GM12878 (cell line): ENCODE data around the gene MITF. TPM values are rescaled to one million over a fixed set of nuclear protein-coding genes. Genes with fewer than 3 reads are reported as not detected.
A peak's percentile ranks its signal among the peaks of the same experiment; 100 is the strongest.

Experiments
- ATAC-seq: fragments of 200-7000 bp; cut with Tn5 transposase; 3 replicates; pipeline ENCODE4 v1.9.1; 2020; ENCODE audit warnings: mild to moderate bottlenecking, moderate library complexity
- Bru-seq: library from RNA; stranded (reverse); fragments of 400-500 nt; gene quantifications from one replicate; lab custom pipeline; 2021; lab: Mats Ljungman, UMichigan
- BruChase-seq, 2 experiments: library from RNA; stranded (reverse); fragments of 400-500 nt; gene quantifications; one replicate each; lab custom pipeline; 2021; lab: Mats Ljungman, UMichigan
- BruUV-seq: library from RNA; stranded (reverse); fragments of 400-500 nt; replicated peaks from 2 replicates; lab custom pipeline; 2021; lab: Mats Ljungman, UMichigan
- CTCF ChIA-PET: fragments of 300-600 bp; sonication (Branson Sonifier 250); formaldehyde crosslinking; extraction: SDS; loops from one replicate; lab custom pipeline; 2021; ENCODE audit warnings: inconsistent platforms; lab: Yijun Ruan, JAX
- POLR2A ChIA-PET: fragments of 350-600 bp; formaldehyde crosslinking; extraction: SDS; loops from one replicate; lab custom pipeline; 2021; ENCODE audit warnings: inconsistent platforms; lab: Charles Lee
- RAD21 ChIA-PET: fragments of 300-600 bp; sonication (Branson Sonifier 250); formaldehyde crosslinking; loops from one replicate; lab custom pipeline; 2023; ENCODE audit warnings: antibody characterized with exemption; ENCODE audit not compliant: unreplicated experiment; lab: Charles Lee
- SMC1A ChIA-PET: fragments of 300-600 bp; sonication (Branson Sonifier 250); formaldehyde crosslinking; loops from one replicate; lab custom pipeline; 2023; ENCODE audit not compliant: unreplicated experiment, uncharacterized antibody; lab: Charles Lee
- DNase-seq: peaks from one replicate; pipeline ENCODE4 v3.0.0-alpha.2; 2011; ENCODE audit warnings: low read depth, low spot score
- FAIRE-seq: peaks from 3 replicates; lab custom pipeline; 2011; peaks lifted over from hg19 to GRCh38; lab: Jason Lieb, UNC
- H2AFZ ChIP-seq: 2 replicates; pipeline ENCODE4 v1.6.0; 2011; ENCODE audit warnings: low read depth, low read length, control low read depth; ENCODE audit not compliant: control insufficient read depth
- H3K27ac ChIP-seq: 2 replicates; pipeline ENCODE4 v1.5.1; 2011; ENCODE audit warnings: control low read depth; ENCODE audit not compliant: control insufficient read depth, insufficient read depth
- H3K27me3 ChIP-seq, 2 experiments: replicated peaks in 1 of 2; 2 replicates each; pipeline versions ENCODE4 v1.6.0 to v1.6.1; 2011; ENCODE audit warnings: low read length in 1 of 2; ENCODE audit not compliant: control insufficient read depth in 2 of 2, insufficient read depth in 2 of 2
- H3K36me3 ChIP-seq, 2 experiments: 2 replicates each; pipeline ENCODE4 v1.5.1; 2011; ENCODE audit warnings: low read length in 1 of 2; ENCODE audit not compliant: control insufficient read depth in 2 of 2, insufficient read depth in 2 of 2
- H3K4me1 ChIP-seq: 2 replicates; pipeline ENCODE4 v1.6.1; 2011; ENCODE audit warnings: mild to moderate bottlenecking, low read length, moderate library complexity, mixed read lengths; ENCODE audit not compliant: control insufficient read depth, insufficient read depth
- H3K4me2 ChIP-seq: 2 replicates; pipeline ENCODE4 v1.6.0; 2011; ENCODE audit warnings: control low read depth; ENCODE audit not compliant: control insufficient read depth, insufficient read depth
- H3K4me3 ChIP-seq: fragments of 200-600 bp; sonication (generic); 2 replicates; pipeline ENCODE4 v1.5.1; 2016
- H3K79me2 ChIP-seq: 2 replicates; pipeline ENCODE4 v1.6.0; 2011; ENCODE audit warnings: low read length; ENCODE audit not compliant: control insufficient read depth, insufficient read depth
- H3K9ac ChIP-seq: 2 replicates; pipeline ENCODE4 v1.8.0; 2011; ENCODE audit warnings: low read length, control low read depth, mixed read lengths; ENCODE audit not compliant: control insufficient read depth, insufficient read depth
- H3K9me3 ChIP-seq: replicated peaks from 3 replicates; pipeline ENCODE4 v1.5.1; 2011; ENCODE audit warnings: mild to moderate bottlenecking, low read length; ENCODE audit not compliant: control insufficient read depth, insufficient read depth
- H4K20me1 ChIP-seq: 2 replicates; pipeline ENCODE4 v1.6.0; 2011; ENCODE audit not compliant: control insufficient read depth, insufficient read depth
- BHLHE40 ChIP-seq, 2 experiments: fragments of 450-650 bp in 1 of 2; IDR thresholded peaks; 2 replicates each; pipeline ENCODE4 v1.6.1; 2011 to 2017; ENCODE audit warnings: low read depth in 2 of 2, borderline replicate concordance in 1 of 2, improper control_type of control experiment in 1 of 2, low read length in 1 of 2, mild to moderate bottlenecking in 1 of 2
- CREB1 ChIP-seq: IDR thresholded peaks from 2 replicates; pipeline ENCODE4 v1.6.1; 2012; ENCODE audit warnings: low read depth, mild to moderate bottlenecking, inconsistent platforms
- CREM ChIP-seq: IDR thresholded peaks from 2 replicates; pipeline ENCODE4 v1.6.1; 2014; ENCODE audit warnings: antibody characterized with exemption, low read depth
- HCFC1 ChIP-seq: fragments of 150-350 bp; IDR thresholded peaks from 2 replicates; pipeline ENCODE4 v1.6.1; 2014; ENCODE audit warnings: low read length
- IKZF1 ChIP-seq: fragments of 450-650 bp; conservative IDR thresholded peaks from 2 replicates; pipeline ENCODE4 v1.6.1; 2017; ENCODE audit warnings: antibody characterized with exemption, mild to moderate bottlenecking
- NFYB ChIP-seq: IDR thresholded peaks from 2 replicates; pipeline ENCODE4 v1.6.1; 2011; ENCODE audit warnings: low read depth, mild to moderate bottlenecking, low read length, improper control_type of control experiment, moderate library complexity; ENCODE audit not compliant: insufficient read depth
- NR2C1 ChIP-seq: fragments of 450-650 bp; IDR thresholded peaks from 2 replicates; pipeline ENCODE4 v1.6.1; 2017; ENCODE audit warnings: antibody characterized with exemption, mild to moderate bottlenecking, moderate library complexity
- SIX5 ChIP-seq: IDR thresholded peaks from 2 replicates; pipeline ENCODE4 v1.6.1; 2011; ENCODE audit warnings: mild to moderate bottlenecking, low read depth, low read length, moderate library complexity; ENCODE audit not compliant: severe bottlenecking
- SUZ12 ChIP-seq: fragments of 200-600 bp; sonication (generic); IDR thresholded peaks from one replicate; pipeline ENCODE4 v1.6.1; 2018; ENCODE audit warnings: antibody characterized with exemption, mild to moderate bottlenecking; ENCODE audit not compliant: unreplicated experiment
- YY1 ChIP-seq: IDR thresholded peaks from 2 replicates; pipeline ENCODE4 v1.6.1; 2011; ENCODE audit warnings: low read depth, mild to moderate bottlenecking, low read length
- ZNF384 ChIP-seq: IDR thresholded peaks from 2 replicates; pipeline ENCODE4 v1.6.1; 2012; ENCODE audit warnings: low read depth, mild to moderate bottlenecking, low read length, improper control_type of control experiment, borderline replicate concordance
- ZSCAN29 ChIP-seq: fragments of 450-650 bp; IDR thresholded peaks from 2 replicates; pipeline ENCODE4 v1.6.1; 2017; ENCODE audit warnings: mild to moderate bottlenecking, moderate library complexity
- WGBS: methylation state at CpG from one replicate; pipeline ENCODE4 v1.1.6; 2016; ENCODE audit warnings: low lambda C conversion rate; ENCODE audit not compliant: insufficient replicate concordance, insufficient coverage; ENCODE audit errors: missing lambda C conversion rate; 5-methylcytosine and 5-hydroxymethylcytosine counted together
- in situ Hi-C: fragments of 300-500 bp; cut with MboI; formaldehyde crosslinking; loops from 9 replicates; pipeline ENCODE4 v1.14.3; 2018; ENCODE audit warnings: mixed read lengths
- intact Hi-C: fragments of 100-400 bp; cut with micrococcal nuclease; formaldehyde crosslinking; loops from one replicate; pipeline ENCODE4 v1.14.2; 2022; ENCODE audit not compliant: unreplicated experiment
- long read RNA-seq, 2 experiments: library from polyadenylated mRNA; unstranded; transcript quantifications; one replicate each; pipeline ENCODE4 v2.0.0, GENCODE V29; 2019 to 2020
- polyA minus RNA-seq, 3 experiments: library from RNA; depleted of rRNA, polyadenylated mRNA; stranded (reverse); fragments of >200 nt; gene quantifications; 2 replicates each; pipeline ENCODE4 v1.2.3, GENCODE V29; 2011
- polyA plus RNA-seq, 11 experiments: library from polyadenylated mRNA; depleted of rRNA in 4 of 11; unstranded in 6 of 11; stranded (reverse) in 5 of 11; fragments of >200 nt; fragmentation: Nextera tagmentation in 4 of 11; fragmentation: Illumina TruSeq in 1 of 11; extraction: Ambion mirVana in 4 of 11; extraction: Trizol in 1 of 11; gene quantifications; 1 replicate in 1 of 11; 2 replicates in 10 of 11; pipeline versions ENCODE4 v1.2.1 to v1.2.3, GENCODE V29; 2011 to 2016; ENCODE audit warnings: inconsistent platforms in 2 of 11, missing spikeins in 2 of 11, low read depth in 1 of 11
- total RNA-seq, 4 experiments: library from RNA; depleted of rRNA in 3 of 4; stranded (reverse); fragments of >200 nt in 3 of 4; fragmentation: Illumina TruSeq in 1 of 4; extraction: Trizol in 1 of 4; gene quantifications; 2 replicates each; pipeline versions ENCODE4 v1.2.1 to v1.2.3, GENCODE V29; 2013 to 2021

Gene MITF
- total RNA-seq (2013; cell fraction: nucleolus; rRNA removed): not detected in 2 replicates
- total RNA-seq (2014; rRNA removed) (under 0.01 TPM in 2 replicates), total RNA-seq (2014; rRNA removed; fragmentation: Illumina TruSeq; extraction: Trizol) (not detected in 2 replicates), total RNA-seq (2021) (not detected in 2 replicates), polyA plus RNA-seq (2011; rRNA removed) (0.90 and 1.1 TPM in 2 replicates), polyA plus RNA-seq (2014; fragmentation: Illumina TruSeq; extraction: Trizol) (0.06 TPM in 1 of 2 replicates, not detected in the other), polyA plus RNA-seq (2014; fragmentation: Nextera tagmentation; extraction: Ambion mirVana) (under 1 TPM in 1 of 2 experiments, not detected in 1; 0.02 TPM), polyA plus RNA-seq (2014; rRNA removed) (0.04 TPM in 1 of 2 replicates, not detected in the other), polyA plus RNA-seq (2016; fragmentation: Nextera tagmentation; extraction: Ambion mirVana) (under 1 TPM; 0.06 to 0.07 TPM), polyA minus RNA-seq (2011; rRNA and poly(A)+ RNA removed) (1.5 and 1.6 TPM in 2 replicates), Bru-seq, nascent RNA (percentile 16 among the genes with signal in this experiment), BruChase-seq, experiment 1, labeled RNA remaining after a 6-hour chase (percentile 8 among the genes with signal in this experiment), BruChase-seq, experiment 2, labeled RNA remaining after a 2-hour chase (percentile 13 among the genes with signal in this experiment)
- not detected for polyA plus RNA-seq (2011; ENCODE audit: low read depth)
- 1.0 and 1.1 TPM in 2 replicates for polyA plus RNA-seq (2011; cell fraction: cytosol; rRNA removed)
- 0.52 and 0.64 TPM in 2 replicates for polyA plus RNA-seq (2011; cell fraction: nucleus; rRNA removed)
- polyA plus RNA-seq (2012): not detected in 2 replicates
- 0.52 and 1.9 TPM in 2 replicates for polyA minus RNA-seq (2011; cell fraction: cytosol; rRNA and poly(A)+ RNA removed)
- 2.5 and 3.3 TPM in 2 replicates for polyA minus RNA-seq (2011; cell fraction: nucleus; rRNA and poly(A)+ RNA removed)
- long read RNA-seq, experiment 1: 0 reads
- long read RNA-seq, experiment 2, partial matches to known transcripts: 0 of 2 reads
- long read RNA-seq, experiment 2, other reads (novel, unspliced or antisense): 2 of 2 reads

- Histone ChIP-seq H3K9ac (no peak within 1 kb of the TSS; the same call in 1 of the 2 replicates), H4K20me1 (no peaks in the 10 kb centered on the region), H3K36me3 (no peaks in the 10 kb centered on the region), H3K79me2 (no peaks in the 10 kb centered on the region), H2AFZ (peak within 1 kb of the TSS; percentile 78), H3K4me2 (peak within 1 kb of the TSS; percentile 90), H3K4me1 (no peaks in the 10 kb centered on the region), H3K27ac (no peak within 1 kb of the TSS), H3K27me3 (peaks cover 0 to 3% of the 10 kb centered on the region in 2 experiments), H3K4me3 (peak within 1 kb of the TSS; percentile 72), H3K9me3 (no peaks in the 10 kb centered on the region)
- DNase-seq (peak; percentile 26), ATAC-seq (peak; percentile 99), FAIRE-seq (no peak)
- ChIA-PET SMC1A (no interaction called here), POLR2A (interaction anchor here (0.6 kb wide), 1 partner anchor 26 kb away, joined by 3 read pairs; no protein-coding TSS in a partner anchor), RAD21 (interaction anchor here (1.0 kb wide), 1 partner anchor 49 kb away, joined by 3 read pairs; no protein-coding TSS in a partner anchor), CTCF (interaction anchor here (1.0 to 1.3 kb wide), 2 partner anchors 9 to 28 kb away, joined by 3 read pairs; no protein-coding TSS in a partner anchor)
- intact Hi-C loops: no loop called here
- BruUV-seq: no TSS peak
- in situ Hi-C loops: no loop called here
- WGBS: 1% methylated on average over 60 of the region's 81 CpGs
- no peak for TF ChIP-seq ZSCAN29
- no peak for TF ChIP-seq ZNF384
- TF ChIP-seq SUZ12: peak; percentile 79
- TF ChIP-seq HCFC1: peak; percentile 88
- TF ChIP-seq SIX5: peak; percentile 85
- peak; percentile 85 for TF ChIP-seq IKZF1
- TF ChIP-seq BHLHE40 (IDR thresholded peaks at IDR 0.05; ENCODE audit: borderline replicate concordance in 1 of 2, low read depth in 2 of 2, low read length in 1 of 2): peak in 1 of 2 experiments; percentile 42; a peak in 2 of 4 replicates
- TF ChIP-seq CREB1: 0 out of 2 replicates have a peak, but pooled peaks have one; percentile 29
- 0 out of 2 replicates have a peak, but pooled peaks have one; percentile 48 for TF ChIP-seq CREM
- TF ChIP-seq YY1: 0 out of 2 replicates have a peak, but pooled peaks have one; percentile 32
- peak; percentile 37; the same call in 1 of the 2 replicates for TF ChIP-seq NR2C1
- TF ChIP-seq NFYB: no peak
These were observed at the start of gene MITF for GRCh38 chr3:69739204-69740102. Gene MITF (plus strand): TSS chr3:69739464. CDS start chr3:69739598, 134 bp downstream.
